ENCODE data around the gene MDC1.

DNA sequence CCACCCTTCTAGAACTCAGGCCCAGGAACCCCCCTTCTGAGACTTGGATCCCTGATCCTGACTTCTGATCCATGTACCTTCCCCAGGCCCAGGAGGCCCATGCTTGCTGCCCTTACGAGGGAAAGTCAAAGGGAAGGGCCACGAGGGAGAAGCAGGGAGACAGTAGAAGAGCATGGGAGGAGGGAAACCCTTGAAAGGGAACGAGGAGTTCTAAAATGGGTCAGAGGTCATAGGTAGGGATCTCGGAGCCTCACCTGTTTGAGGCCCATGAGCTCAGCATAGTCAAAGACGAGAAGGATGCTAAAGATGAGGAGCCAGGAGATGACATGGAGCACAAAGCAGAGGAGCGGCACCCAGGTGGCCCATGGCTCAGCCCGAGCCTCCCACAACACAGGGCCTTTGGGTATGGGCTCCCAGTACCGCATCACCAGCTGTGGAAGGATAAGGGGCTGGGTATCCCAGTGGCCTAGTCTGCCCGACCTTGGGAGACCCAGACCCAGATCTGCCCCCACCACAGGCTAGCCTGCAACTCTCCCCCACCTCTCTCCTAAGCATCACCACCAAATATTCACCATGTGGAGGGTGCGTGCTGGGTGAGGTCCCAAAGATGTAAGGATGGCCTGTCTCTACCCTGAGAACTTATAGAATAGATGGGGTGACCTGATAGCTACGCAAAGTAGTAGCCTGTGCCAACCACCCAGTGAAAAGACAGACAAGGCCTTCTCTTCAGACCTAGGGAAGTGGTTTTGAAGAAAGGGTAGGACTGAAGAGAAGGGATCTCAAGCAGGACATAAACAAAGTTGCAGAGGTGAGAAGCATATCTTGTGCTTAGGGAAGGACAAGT lies 27.8 kb downstream of the MDC1 start:
- no peak for TF ChIP-seq CTCF (IDR thresholded peaks at IDR 0.05)
- no peak for TF ChIP-seq SIN3A (IDR thresholded peaks at IDR 0.05; ENCODE audit: borderline replicate concordance, low read depth, low read length)
- no peak for TF ChIP-seq MAX (IDR thresholded peaks at IDR 0.05; ENCODE audit: low read depth)
- no peak for TF ChIP-seq RAD21 (IDR thresholded peaks at IDR 0.05; ENCODE audit: low read length)
- no peak for TF ChIP-seq PBX3 (IDR thresholded peaks at IDR 0.05)

Measured in SK-N-SH (cell line).